Ovary (tissue), 9 donors: ENCODE measurements around the gene COQ8A. TPM values are rescaled to one million over a fixed set of nuclear protein-coding genes. Genes with fewer than 3 reads are reported as not detected.

Experiments
- DNase-seq, 5 donors: peaks; one replicate each; pipeline ENCODE4 v3.0.0-alpha.2; 2019 to 2020
- H3K27ac ChIP-seq, 2 donors: fragments of 200-600 bp; one replicate each; pipeline versions ENCODE4 v1.5.1 to v1.8.0; 2019 to 2022
- H3K27me3 ChIP-seq: fragments of 200-600 bp; one replicate; pipeline ENCODE4 v1.8.0; 2022
- H3K36me3 ChIP-seq: fragments of 200-600 bp; sonication (generic); one replicate; pipeline ENCODE4 v1.5.1; 2019
- H3K4me1 ChIP-seq: one replicate; pipeline ENCODE4 v1.8.1; 2013; ENCODE audit warnings: mild to moderate bottlenecking, moderate library complexity; ENCODE audit not compliant: insufficient read depth
- H3K4me3 ChIP-seq: fragments of 200-600 bp; sonication (generic); one replicate; pipeline ENCODE4 v1.5.1; 2017
- H3K9me3 ChIP-seq, 2 donors: fragments of 200-600 bp in 1 of 2; sonication (generic) in 1 of 2; one replicate each; pipeline versions ENCODE4 v1.5.1 to v1.8.1; 2013 to 2019; ENCODE audit warnings: mild to moderate bottlenecking in 1 of 2, moderate library complexity in 1 of 2
- EP300 ChIP-seq: sonication (generic); formaldehyde crosslinking; IDR thresholded peaks from one replicate; pipeline ENCODE4 v1.6.1; 2017; ENCODE audit warnings: antibody characterized with exemption
- POLR2A ChIP-seq: fragments of 450-650 bp; IDR thresholded peaks from one replicate; pipeline ENCODE4 v1.6.1; 2017; ENCODE audit warnings: antibody characterized with exemption, mild to moderate bottlenecking, moderate library complexity
- WGBS, 3 donors: extraction: QIAGEN DNeasy Blood & Tissue Kit in 1 of 3; methylation state at CpG; one replicate each; pipeline versions ENCODE4 v1.1.5 to v1.1.7; 2013 to 2017; 5-methylcytosine and 5-hydroxymethylcytosine counted together
- intact Hi-C, 4 donors: fragments of 100-400 bp; cut with DNase I; formaldehyde crosslinking; loops; one replicate each; pipeline versions ENCODE4 v1.11.0 to v1.15.1; 2022 to 2023
- polyA plus RNA-seq, 2 donors: library from polyadenylated mRNA; stranded (reverse); fragments of 200-250 nt in 1 of 2; fragments of 350-450 nt in 1 of 2; fragmentation: Illumina TruSeq in 1 of 2; extraction: RNeasy Lipid Tissue Mini Kit (QIAGEN cat#74804) in 1 of 2; gene quantifications; one replicate each; pipeline ENCODE4 v1.2.3, GENCODE V29; 2013 to 2014
- total RNA-seq, 7 donors: library from RNA; depleted of rRNA in 2 of 7; stranded (reverse); fragments of >200 nt in 2 of 7; fragmentation: NEBNext Ultra II Directional in 3 of 7; extraction: Animal tissue kit (Norgen Biotek cat#: 25700) in 3 of 7; gene quantifications; one replicate each; pipeline versions ENCODE4 v1.1.0 to v1.2.4, GENCODE V29; 2016 to 2023
- TF ChIP-seq, protein P1 (sequence below), 3 donors: fragments of 450-650 bp in 2 of 3; fragments of 200-600 bp in 1 of 3; IDR thresholded peaks; one replicate each; pipeline versions ENCODE4 v1.5.1 to v1.8.0; 2016 to 2022; ENCODE audit warnings: antibody characterized with exemption in 3 of 3, mild to moderate bottlenecking in 1 of 3
- donor health status: DM: no; HTN: no; CAD: no; lungs with moderate emphysema.
- donor health status: DM: no; HTN: no; CAD: no.
- donor health status: Bipolar disorder and iron deficiency.
- donor health status: DM: yes; HTN: yes; CAD: no.
- donor health status: DM: no; HTN: no; CAD: no.
- donor health status: DM: yes; HTN: yes; CAD: no.

The COQ8A gene
- total and polyA plus RNA-seq, 9 donors = 37.4 to 101 (median 61.2) TPM

DNA sequence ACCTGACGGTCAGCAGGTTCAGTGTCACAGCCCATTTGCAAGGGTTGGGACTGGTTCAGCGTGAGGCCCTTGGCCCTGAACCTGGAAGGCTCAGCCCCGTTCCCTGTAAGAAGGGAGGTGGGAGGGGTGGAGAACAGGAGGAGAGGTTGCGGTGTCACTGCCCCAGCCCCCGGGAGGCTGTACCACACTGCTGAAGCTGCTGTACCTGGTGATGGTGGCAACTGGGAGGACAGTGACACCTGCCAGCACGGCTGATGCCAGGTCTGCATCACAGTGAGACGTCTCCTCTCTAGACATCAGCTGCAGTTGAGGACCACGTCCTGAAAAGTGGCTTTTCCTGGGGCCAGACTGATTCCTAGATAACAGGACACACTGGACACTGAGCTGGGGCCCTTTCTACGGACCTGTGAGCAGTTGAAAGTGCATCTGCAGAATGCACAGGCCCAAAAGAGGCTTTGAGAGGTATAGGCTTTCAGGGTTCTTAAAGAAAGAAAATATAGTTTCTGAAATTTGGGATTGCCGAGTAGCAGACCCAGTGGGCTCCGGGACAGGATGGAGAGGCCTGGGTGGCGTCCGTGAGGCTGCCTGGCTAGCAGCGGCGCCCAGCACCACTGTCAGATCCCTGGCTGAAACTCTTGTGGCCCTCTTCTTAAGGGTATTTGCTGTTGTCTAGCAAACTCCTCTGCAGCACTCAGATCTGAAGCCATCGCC, 47.7 kb downstream of the COQ8A start:
- Histone ChIP-seq H3K27me3 (no peaks in the 10 kb centered on the region), H3K36me3 (no peaks in the 10 kb centered on the region), H3K27ac (no peak overlapping the region), H3K4me3 (no peak overlapping the region), H3K9me3 (no peaks in the 10 kb centered on the region), H3K4me1 (peaks cover 6% of the 10 kb centered on the region)
- intact Hi-C loops = no loop called here
- TF ChIP-seq POLR2A = no peak
- no peak for TF ChIP-seq EP300
- TF ChIP-seq, protein P1, sequence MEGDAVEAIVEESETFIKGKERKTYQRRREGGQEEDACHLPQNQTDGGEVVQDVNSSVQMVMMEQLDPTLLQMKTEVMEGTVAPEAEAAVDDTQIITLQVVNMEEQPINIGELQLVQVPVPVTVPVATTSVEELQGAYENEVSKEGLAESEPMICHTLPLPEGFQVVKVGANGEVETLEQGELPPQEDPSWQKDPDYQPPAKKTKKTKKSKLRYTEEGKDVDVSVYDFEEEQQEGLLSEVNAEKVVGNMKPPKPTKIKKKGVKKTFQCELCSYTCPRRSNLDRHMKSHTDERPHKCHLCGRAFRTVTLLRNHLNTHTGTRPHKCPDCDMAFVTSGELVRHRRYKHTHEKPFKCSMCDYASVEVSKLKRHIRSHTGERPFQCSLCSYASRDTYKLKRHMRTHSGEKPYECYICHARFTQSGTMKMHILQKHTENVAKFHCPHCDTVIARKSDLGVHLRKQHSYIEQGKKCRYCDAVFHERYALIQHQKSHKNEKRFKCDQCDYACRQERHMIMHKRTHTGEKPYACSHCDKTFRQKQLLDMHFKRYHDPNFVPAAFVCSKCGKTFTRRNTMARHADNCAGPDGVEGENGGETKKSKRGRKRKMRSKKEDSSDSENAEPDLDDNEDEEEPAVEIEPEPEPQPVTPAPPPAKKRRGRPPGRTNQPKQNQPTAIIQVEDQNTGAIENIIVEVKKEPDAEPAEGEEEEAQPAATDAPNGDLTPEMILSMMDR (IDR thresholded peaks at IDR 0.05) = no peak
- 91% methylated on average over 16 of the region's 16 CpGs for WGBS, 3 donors
- no peak for DNase-seq

DNA sequence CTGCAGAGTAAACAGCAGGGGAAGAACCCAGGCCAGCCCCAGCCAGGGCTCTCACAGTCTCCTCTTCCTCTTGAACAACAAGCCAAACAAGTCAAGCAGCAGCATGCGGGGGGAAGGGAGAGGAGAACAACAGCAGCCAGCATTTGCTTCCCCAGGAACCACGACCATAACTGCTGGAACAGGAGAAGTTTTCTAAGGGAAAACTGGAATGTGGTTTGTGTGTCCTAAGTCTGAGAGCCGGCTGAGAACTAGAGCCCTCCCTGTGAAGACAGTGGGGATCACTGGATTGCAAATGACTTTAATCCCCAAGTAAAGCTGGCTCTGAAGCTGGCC, 48.2 kb downstream of the COQ8A start:
- intact Hi-C loops = no loop called here
- Histone ChIP-seq H3K36me3 (no peaks in the 10 kb centered on the region), H3K9me3 (no peaks in the 10 kb centered on the region), H3K27me3 (no peaks in the 10 kb centered on the region), H3K4me1 (peaks cover 6% of the 10 kb centered on the region), H3K4me3 (no peak overlapping the region), H3K27ac (no peak overlapping the region)
- DNase-seq = no peak
- 47 to 66% (median 55%) methylated on average over 2 to 3 of the region's 3 CpGs for WGBS, 3 donors
- no peak for TF ChIP-seq POLR2A
- TF ChIP-seq, protein P1 (IDR thresholded peaks at IDR 0.05) = no peak
- TF ChIP-seq EP300 = no peak

DNA sequence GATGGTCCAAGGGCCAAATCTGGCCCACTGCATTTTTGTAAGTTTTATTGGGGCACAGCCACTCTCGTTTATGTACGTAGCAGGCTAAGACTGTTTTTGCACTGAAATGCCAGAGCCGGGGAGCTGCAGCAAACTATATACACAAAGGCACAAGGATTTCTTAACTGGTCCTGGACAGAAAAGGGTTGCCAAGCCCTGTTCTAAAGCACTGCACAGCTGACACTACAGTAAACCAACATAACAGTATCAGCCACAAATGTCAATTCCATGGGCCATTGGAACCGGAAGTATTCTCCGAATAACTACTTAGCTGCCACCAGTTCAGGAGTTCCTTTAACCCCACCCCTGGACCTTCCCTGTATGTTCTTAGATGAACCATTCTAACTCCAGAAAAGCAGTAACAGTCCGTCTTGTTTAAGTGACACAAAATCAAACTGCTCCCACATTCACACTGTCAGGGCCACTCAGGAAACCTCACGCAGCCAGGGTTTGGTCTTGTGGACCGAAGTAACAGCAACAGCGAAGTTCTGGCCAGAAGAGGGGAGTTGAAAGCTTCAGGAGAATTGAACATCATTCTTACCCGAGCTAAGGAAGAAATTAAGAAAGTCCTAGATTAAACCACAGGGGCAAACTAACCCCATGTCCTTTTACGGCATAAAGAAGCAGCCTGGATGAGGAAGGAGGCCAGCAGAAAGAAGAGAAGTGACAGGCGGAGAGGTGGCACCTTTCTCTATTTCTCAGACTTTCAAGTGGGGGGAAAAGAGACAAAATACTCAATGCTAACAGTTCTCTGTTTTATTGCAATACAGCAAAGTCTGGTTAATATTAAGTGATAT, 49.2 kb downstream of the COQ8A start:
- no peak for DNase-seq
- WGBS, 3 donors = 63 to 74% (median 71%) methylated on average over 12 of the region's 12 CpGs

DNA sequence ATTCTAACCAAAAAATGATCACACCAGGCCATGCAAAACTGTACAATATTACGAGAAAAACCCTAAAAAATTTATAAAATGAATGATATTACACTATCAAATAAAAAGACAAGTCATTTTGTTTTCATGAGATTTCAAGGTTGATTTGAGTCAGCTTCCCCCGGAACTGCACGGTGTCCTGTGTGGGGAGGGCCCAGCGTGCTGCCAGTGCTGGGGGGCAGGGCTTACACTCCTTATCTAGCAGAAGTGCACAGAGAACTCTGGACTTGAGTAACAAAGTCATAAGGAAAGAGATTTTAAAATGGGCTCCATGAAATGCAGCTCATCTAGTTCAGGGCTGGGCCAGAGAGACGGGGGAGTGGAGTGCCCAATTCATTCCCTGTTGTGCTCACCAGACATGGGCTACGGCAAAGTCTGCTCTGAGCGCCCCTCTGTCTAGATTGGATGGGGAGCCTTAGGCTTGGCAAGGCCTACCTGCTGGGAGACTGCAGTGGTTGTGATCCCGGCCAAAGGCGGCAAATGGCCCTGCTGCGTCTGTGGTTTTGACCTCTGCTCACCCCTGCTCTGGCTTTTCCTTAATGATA, 50.1 kb downstream of the COQ8A start:
- Histone ChIP-seq H3K4me1 (peaks cover 6% of the 10 kb centered on the region), H3K9me3 (no peaks in the 10 kb centered on the region), H3K27ac (peak overlapping the region in 1 of 2 donors; percentile 61), H3K4me3 (no peak overlapping the region), H3K27me3 (no peaks in the 10 kb centered on the region), H3K36me3 (no peaks in the 10 kb centered on the region)
- no peak for TF ChIP-seq EP300
- TF ChIP-seq POLR2A = no peak
- TF ChIP-seq, protein P1 (IDR thresholded peaks at IDR 0.05) = no peak
- whole genome bisulfite sequencing, 3 donors = 36 to 46% (median 37%) methylated on average over 10 of the region's 10 CpGs
- peak in 4 of 5 donors; percentile 38 to 59 (median 48) for DNase-seq
- intact Hi-C loops = no loop called here

More for the DNA sequence above, 49.2 kb downstream of the COQ8A start:
- no peak overlapping the region for H3K4me3 ChIP-seq
- H3K27me3 ChIP-seq = no peaks in the 10 kb centered on the region
- no peak overlapping the region for H3K27ac ChIP-seq
- intact Hi-C loops = no loop called here
- no peaks in the 10 kb centered on the region for H3K9me3 ChIP-seq
- TF ChIP-seq POLR2A (no peak), EP300 (no peak)
- TF ChIP-seq, protein P1 (IDR thresholded peaks at IDR 0.05) = no peak
- peaks cover 6% of the 10 kb centered on the region for H3K4me1 ChIP-seq
- H3K36me3 ChIP-seq = no peaks in the 10 kb centered on the region
